Rectal smooth muscle tissue (tissue), 1 donor: Measurements from ENCODE around the gene PDZD8.
"Not testable (repeated sequence)": the region's sequence is repeated elsewhere in the genome, so short reads cannot be mapped to it uniquely, and the experiment has no call there.

ENCODE experiments used
- H3K27ac ChIP-seq: one replicate; pipeline ENCODE4 v1.7.0; 2013; ENCODE audit warnings: low read depth, low read length, inconsistent platforms
- H3K27me3 ChIP-seq: one replicate; pipeline ENCODE4 v1.7.0; 2013; ENCODE audit warnings: low read length; ENCODE audit not compliant: control insufficient read depth, insufficient read depth
- H3K36me3 ChIP-seq: one replicate; pipeline ENCODE4 v1.7.0; 2013; ENCODE audit warnings: low read length; ENCODE audit not compliant: control insufficient read depth, insufficient read depth
- H3K4me1 ChIP-seq: one replicate; pipeline ENCODE4 v1.7.0; 2013; ENCODE audit warnings: low read length; ENCODE audit not compliant: control insufficient read depth, insufficient read depth
- H3K4me3 ChIP-seq: one replicate; pipeline ENCODE4 v1.7.0; 2013; ENCODE audit warnings: low read length
- H3K9ac ChIP-seq: one replicate; pipeline ENCODE4 v1.7.0; 2013; ENCODE audit warnings: low read length

The PDZD8 gene

GRCh38 chr10:117299435-117299834 is 75.8 kb downstream of the PDZD8 start:
- H3K4me1 ChIP-seq: no peaks in the 10 kb centered on the region
- no peak overlapping the region for H3K27ac ChIP-seq
- no peak overlapping the region for H3K9ac ChIP-seq
- no peaks in the 10 kb centered on the region for H3K36me3 ChIP-seq
- no peaks in the 10 kb centered on the region for H3K27me3 ChIP-seq
- no peak overlapping the region for H3K4me3 ChIP-seq

- no peak overlapping the region for H3K27ac ChIP-seq
- H3K4me1 ChIP-seq: no peaks in the 10 kb centered on the region
- H3K9ac ChIP-seq: no peak overlapping the region
- H3K36me3 ChIP-seq: no peaks in the 10 kb centered on the region
- no peak overlapping the region for H3K4me3 ChIP-seq
- no peaks in the 10 kb centered on the region for H3K27me3 ChIP-seq
These were observed 77.0 kb downstream of the PDZD8 start for GRCh38 chr10:117298219-117298618.

- Histone ChIP-seq H3K27me3 (no peaks in the 10 kb centered on the region), H3K36me3 (no peaks in the 10 kb centered on the region), H3K27ac (no peak overlapping the region), H3K4me3 (no peak overlapping the region), H3K9ac (no peak overlapping the region), H3K4me1 (no peaks in the 10 kb centered on the region)
These were observed 80.5 kb downstream of the PDZD8 start for GRCh38 chr10:117294735-117295134.

DNA sequence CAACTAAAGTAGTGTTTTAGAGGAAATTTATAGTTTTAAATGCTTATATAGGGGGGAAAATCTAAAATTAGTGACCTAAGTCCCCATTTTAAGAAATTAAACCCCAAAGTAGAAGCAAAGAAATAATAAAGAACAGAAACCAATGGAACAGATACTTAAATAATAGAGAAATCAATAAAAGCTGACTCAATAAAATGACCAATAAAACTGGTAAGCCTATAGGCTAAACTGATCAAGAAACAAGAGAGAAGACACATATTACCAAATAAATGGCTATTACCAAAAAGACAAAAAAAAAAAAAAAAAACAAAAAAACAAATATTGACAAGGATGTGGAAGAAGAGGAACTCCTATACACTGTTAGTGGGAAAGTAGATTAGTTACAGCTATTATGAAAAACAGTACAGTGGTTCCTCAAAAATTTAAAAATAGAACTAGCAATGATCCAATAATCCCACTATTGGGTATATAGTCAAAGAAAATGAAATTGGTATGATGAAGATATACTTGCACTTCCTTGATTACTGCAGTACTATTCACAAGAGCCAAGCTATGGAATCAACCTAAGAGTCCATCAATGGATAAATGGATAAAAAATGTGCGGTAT is 81.1 kb downstream of the PDZD8 start:
- Histone ChIP-seq H3K4me3 (no peak overlapping the region), H3K36me3 (peaks cover 6% of the 10 kb centered on the region), H3K27me3 (no peaks in the 10 kb centered on the region), H3K27ac (no peak overlapping the region), H3K9ac (no peak overlapping the region), H3K4me1 (no peaks in the 10 kb centered on the region)

- H3K36me3 ChIP-seq, H3K27ac ChIP-seq, H3K4me3 ChIP-seq, H3K4me1 ChIP-seq, H3K9ac ChIP-seq, H3K27me3 ChIP-seq: not testable (repeated sequence)
These were observed 84.4 kb downstream of the PDZD8 start for GRCh38 chr10:117290872-117291271.

GRCh38 chr10:117284716-117285494 is 90.3 kb downstream of the PDZD8 start:
- Histone ChIP-seq H3K27ac (no peak overlapping the region), H3K27me3 (no peaks in the 10 kb centered on the region), H3K4me3 (no peak overlapping the region), H3K9ac (no peak overlapping the region), H3K36me3 (peaks cover 11% of the 10 kb centered on the region), H3K4me1 (no peaks in the 10 kb centered on the region)

DNA sequence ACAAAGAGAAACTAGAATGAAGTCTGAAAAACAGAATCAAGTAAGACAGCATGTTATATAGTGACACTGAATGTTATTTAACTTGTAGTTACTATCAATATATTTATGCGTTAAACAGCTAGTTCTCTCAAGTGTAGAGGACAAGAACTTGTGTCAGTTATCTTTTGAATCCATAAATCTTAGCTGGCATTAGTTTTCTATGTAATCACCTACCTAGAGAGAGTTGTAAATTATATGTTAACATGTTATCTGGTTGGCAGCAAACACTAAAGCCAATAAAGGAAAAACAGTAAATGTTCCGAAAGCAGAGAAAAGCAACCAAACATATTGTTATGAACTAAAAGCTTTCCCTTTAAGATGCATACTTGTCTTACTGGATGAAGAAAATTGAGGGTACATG is 97.6 kb downstream of the PDZD8 start:
- H3K27me3 ChIP-seq: no peaks in the 10 kb centered on the region
- H3K9ac ChIP-seq: no peak overlapping the region
- no peak overlapping the region for H3K4me3 ChIP-seq
- H3K36me3 ChIP-seq: no peaks in the 10 kb centered on the region
- H3K27ac ChIP-seq: no peak overlapping the region
- no peaks in the 10 kb centered on the region for H3K4me1 ChIP-seq

- Histone ChIP-seq H3K27me3 (no peaks in the 10 kb centered on the region), H3K27ac (no peak overlapping the region), H3K4me1 (no peaks in the 10 kb centered on the region), H3K9ac (no peak overlapping the region), H3K36me3 (no peaks in the 10 kb centered on the region), H3K4me3 (no peak overlapping the region)
These were observed 100.1 kb downstream of the PDZD8 start for GRCh38 chr10:117275121-117275520.

GRCh38 chr10:117274509-117274908 is 100.7 kb downstream of the PDZD8 start:
- Histone ChIP-seq H3K27ac (no peak overlapping the region), H3K4me1 (no peaks in the 10 kb centered on the region), H3K9ac (no peak overlapping the region), H3K4me3 (no peak overlapping the region), H3K27me3 (no peaks in the 10 kb centered on the region), H3K36me3 (no peaks in the 10 kb centered on the region)

DNA sequence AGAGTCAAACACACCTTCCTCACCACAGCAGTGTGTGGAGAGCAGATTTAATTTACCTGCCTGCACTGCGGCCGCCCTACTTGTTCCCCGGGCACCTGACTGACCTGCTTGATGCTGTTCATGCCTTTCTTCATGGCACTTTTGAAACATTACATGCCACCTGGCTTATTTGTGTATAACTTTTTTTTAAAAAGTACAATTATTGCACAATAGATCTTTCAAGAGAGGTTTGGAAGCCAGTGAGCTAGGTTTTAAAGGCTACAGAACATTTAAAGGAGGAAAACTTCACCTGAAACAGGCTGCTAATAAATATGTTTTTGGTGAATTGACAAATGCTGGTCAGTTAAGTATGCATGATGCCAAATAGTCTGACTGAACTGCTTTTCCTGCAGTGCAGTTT is 101.3 kb downstream of the PDZD8 start:
- no peaks in the 10 kb centered on the region for H3K27me3 ChIP-seq
- H3K4me1 ChIP-seq: no peaks in the 10 kb centered on the region
- H3K36me3 ChIP-seq: no peaks in the 10 kb centered on the region
- no peak overlapping the region for H3K4me3 ChIP-seq
- H3K27ac ChIP-seq: no peak overlapping the region
- H3K9ac ChIP-seq: no peak overlapping the region

DNA sequence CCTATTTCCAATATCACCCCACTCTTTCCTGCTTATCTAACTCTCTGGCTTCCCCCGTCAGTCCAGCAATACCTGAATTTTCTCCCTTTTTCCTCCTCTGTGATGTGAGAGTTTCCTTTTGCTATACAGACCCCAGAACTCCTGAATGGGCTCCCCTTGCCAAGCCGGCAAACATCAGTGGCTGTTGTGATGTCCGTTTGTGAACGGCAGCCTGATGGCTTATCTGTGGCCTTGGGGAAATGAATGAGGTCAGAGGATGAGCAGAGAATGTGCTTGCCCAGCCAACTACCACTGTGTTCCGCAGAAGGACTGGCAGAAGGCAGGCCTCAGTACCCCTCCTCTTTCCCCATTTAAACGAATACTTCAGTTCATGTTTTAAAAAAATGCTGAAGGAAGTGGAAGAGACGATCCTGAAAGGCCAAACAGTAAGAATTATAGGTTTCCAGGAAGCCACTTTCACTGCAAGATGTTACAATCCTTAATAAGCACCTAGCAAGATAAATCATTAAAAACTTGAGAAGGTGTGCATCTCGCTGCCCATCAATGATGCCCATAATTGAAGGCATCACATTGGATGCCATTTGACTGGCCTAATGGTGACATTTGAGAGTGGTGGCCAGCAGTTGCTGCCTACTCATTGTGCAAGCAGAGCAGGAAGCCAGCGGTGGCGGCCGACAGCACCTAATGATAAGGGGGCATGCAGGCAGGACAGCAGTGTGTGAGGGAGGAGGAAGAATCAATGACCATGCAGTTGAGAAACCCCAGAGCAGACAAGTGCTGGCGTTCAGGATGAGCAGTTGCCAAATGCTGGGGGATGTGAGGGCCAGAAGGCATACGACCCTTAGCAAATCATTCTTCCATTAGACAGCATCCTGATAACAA is 102.8 kb downstream of the PDZD8 start:
- H3K36me3 ChIP-seq: no peaks in the 10 kb centered on the region
- H3K27ac ChIP-seq: no peak overlapping the region
- H3K27me3 ChIP-seq: no peaks in the 10 kb centered on the region
- H3K9ac ChIP-seq: no peak overlapping the region
- H3K4me1 ChIP-seq: no peaks in the 10 kb centered on the region
- H3K4me3 ChIP-seq: no peak overlapping the region

DNA sequence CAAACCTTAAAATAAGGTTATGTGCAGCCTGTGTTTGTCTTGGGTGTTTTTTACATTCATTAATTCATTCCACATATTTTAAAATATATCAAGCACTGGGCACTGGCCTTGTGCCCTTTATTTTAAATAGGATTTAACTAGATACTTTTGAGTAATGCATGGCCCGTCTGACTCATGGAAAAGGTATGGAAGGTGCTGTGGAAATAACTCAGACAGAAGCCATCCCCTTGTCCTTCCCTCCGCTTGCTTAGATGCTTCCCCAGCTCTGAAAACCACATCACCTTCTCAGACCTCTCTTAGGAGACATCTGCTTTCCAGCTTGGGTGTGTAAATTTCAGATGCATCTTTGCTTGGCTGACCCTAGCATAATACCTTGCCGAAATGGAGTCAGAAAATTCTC is 103.8 kb downstream of the PDZD8 start:
- Histone ChIP-seq H3K4me1 (no peaks in the 10 kb centered on the region), H3K4me3 (no peak overlapping the region)

More for the DNA sequence above, 103.8 kb downstream of the PDZD8 start:
- Histone ChIP-seq H3K36me3 (no peaks in the 10 kb centered on the region), H3K27ac (no peak overlapping the region), H3K9ac (no peak overlapping the region), H3K27me3 (no peaks in the 10 kb centered on the region)
